Skin of body (tissue), 2 donors: ENCODE measurements around the gene ANKHD1. TPM values are rescaled to one million over a fixed set of nuclear protein-coding genes. Genes with fewer than 3 reads are reported as not detected.
"Not testable (repeated sequence)": the region's sequence is repeated elsewhere in the genome, so short reads cannot be mapped to it uniquely, and the experiment has no call there.

Experiments used
- DNase-seq: peaks from one replicate; lab custom pipeline; 2025; lab: John Stamatoyannopoulos, UW
- total RNA-seq: library from RNA; depleted of rRNA; stranded (reverse); fragments of >200 nt; gene quantifications from one replicate; pipeline ENCODE4 v1.2.3, GENCODE V29; 2014

ANKHD1 gene
- total RNA-seq, 1 donor from 2014 or later, result 132 TPM

DNA sequence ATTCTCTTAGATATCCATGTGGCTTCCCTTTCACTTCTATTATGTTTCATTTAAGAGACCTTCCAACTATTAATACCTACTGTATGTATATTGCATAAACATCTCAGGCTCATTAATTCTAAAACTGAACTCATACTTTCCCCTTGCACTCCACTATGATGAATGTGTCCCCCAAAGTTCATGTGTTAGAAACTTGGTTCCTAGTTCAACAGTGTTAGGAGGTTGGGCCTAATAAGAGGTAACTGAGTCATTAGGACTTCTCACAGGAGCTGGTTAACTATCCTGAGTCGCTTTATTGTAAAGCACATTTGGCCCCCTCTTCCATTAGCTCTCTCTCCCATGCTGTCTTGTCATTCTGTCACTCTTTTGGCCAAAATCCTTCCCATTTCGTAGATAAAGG, 22.0 kb downstream of the ANKHD1 start:
- no peak for DNase-seq

DNA sequence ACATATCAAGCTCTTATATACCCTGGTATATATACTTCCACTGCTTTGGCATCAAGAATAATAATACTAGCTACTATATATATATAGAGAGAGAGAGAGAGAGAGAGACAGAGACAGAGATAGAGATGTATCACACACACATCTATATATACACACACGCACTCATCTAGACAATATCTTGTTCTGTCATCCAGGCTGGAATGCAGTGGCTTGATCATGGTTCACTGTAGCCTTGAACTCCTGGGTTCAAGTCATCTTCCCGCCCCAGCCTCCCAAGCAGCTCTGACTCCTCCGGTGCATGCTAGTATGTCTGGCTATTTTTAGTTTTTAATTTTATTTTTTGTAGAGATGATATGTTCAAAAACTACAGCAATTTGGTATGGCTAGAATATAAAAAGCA, 22.5 kb downstream of the ANKHD1 start:
- no peak for DNase-seq

DNA sequence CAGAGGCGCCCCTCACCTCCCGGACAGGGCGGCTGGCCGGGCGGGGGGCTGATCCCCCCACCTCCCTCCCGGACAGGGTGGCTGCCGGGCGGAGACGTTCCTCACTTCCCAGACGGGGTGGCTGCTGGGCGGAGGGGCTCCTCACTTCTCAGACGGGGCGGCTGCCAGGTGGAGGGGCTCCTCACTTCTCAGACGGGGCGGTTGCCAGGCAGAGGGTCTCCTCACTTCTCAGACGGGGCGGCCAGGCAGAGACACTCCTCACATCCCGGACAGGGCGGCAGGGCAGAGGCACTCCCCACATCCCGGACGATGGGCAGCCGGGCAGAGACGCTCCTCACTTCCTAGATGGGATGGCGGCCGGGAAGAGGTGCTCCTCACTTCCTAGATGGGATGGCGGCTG, 26.1 kb downstream of the ANKHD1 start:
- not testable (repeated sequence) for DNase-seq

DNA sequence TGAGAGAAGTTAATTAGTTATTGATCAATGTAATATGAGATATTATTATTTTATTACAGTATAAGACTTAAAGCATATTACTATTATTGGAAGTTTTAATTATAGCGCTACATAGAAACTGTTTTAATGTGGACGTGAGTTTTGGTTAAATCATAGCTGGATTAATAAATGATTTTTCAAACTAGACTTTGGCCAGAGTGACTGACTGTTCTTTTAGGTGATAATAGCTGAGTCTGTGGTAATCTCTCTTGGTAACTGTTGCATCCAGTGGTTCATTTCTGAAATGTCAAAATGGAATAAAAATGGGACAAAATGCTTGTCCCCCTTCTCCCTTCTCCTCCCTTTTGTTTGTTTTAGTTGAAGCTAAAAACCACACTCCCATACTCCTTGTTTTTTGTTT, 28.1 kb downstream of the ANKHD1 start:
- DNase-seq, result no peak

DNA sequence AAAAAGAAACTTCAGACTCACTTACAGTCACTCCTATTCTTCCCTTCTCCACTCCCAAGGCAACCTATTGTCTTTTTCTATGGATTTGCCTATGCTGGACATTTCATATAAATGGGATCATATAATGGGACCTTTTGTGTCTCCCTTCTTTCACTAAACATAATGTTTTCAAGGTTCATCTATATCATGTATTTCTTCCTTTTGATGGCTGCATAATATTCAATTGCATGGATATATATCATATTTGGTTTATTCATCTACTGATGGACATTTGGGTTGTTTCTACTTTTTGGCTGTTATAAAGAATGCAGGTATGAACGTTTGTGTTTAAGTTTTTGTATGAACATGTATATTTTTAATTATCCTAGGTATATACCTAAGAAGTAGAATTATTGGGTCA, 30.6 kb downstream of the ANKHD1 start:
- no peak for DNase-seq

DNA sequence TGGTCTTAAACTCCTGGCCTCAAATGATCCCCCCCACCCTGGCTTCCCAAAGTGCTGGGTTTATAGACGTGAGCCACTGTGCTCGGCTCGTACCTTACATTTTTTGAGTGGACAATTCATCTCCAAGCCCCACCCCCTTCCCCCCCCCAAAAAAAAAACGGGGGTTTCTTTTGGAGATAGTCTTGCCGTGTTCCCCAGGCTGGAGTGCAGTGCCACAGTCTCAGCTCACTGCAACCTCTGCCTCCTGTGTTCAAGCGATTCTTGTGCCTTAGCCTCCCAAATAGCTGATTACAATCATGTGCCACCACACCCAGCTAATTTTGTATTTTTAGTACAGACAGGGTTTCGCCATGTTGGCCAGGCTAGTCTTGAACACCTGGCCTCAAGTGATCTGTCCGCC, 31.3 kb downstream of the ANKHD1 start:
- no peak for DNase-seq

DNA sequence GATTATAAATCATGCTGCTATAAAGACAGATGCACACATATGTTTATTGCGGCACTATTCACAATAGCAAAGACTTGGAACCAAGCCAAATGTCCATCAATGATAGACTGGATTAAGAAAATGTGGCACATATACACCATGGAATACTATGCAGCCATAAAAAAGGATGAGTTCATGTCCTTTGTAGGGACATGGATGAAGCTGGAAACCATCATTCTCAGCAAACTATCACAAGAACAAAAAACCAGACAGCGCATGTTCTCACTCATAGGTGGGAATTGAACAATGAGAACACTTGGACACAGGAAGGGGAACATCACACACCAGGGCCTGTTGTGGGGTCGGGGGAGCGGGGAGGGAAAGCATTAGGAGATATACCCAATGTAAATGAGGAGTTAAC, 55.7 kb downstream of the ANKHD1 start:
- not testable (repeated sequence) for DNase-seq

DNA sequence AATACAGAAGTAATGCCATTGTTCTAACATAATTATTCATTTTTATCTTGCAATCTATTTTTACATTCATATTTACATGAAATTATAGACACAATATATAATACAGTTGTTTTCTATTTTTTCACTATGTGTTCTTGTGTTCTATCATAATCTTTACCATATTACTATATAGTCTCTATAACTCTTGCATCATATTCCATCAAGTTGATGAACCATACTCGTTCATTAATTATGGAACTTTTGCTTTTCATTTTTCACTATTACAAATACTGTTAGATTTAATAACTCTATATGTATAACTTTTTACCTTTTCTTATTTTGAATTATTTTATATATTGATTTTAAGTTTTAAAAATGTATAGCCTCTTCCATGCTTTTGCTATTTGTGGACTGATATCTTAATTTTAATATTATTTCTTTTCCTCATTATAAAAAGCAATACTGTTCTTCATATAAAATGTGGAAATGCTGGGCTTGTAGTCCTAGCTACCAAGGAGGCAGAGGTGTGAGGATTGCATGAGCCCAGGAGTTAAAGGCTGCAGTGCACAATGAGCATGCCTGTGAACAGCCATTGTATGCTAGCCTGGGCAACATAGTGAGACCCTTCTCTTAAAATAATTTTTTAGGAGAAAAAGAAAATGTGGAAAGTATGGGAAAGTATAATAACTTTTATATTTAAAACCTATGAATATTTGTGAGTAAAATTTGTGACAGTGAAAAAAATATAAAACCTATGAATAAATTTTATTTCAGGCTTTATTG, 65.5 kb downstream of the ANKHD1 start:
- DNase-seq, result no peak

DNA sequence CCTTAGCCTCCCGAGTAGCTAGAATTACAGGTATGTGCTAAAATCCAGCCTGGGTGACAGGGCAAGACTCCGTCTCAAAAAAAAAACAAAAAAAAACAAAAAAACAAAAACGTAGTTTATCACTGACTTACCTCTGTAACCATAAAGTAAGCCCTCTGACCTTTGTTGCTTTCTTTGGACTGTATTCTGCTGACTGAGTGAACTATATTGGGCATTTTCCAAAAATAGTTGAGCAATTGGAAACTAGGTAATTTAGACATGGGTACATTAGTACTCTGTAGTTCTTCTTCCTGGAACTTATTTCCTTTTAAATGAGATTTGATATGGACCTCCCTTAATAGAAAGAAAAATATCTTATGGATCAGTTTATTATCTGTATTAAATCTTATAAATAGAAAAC, 66.6 kb downstream of the ANKHD1 start:
- DNase-seq, result no peak

DNA sequence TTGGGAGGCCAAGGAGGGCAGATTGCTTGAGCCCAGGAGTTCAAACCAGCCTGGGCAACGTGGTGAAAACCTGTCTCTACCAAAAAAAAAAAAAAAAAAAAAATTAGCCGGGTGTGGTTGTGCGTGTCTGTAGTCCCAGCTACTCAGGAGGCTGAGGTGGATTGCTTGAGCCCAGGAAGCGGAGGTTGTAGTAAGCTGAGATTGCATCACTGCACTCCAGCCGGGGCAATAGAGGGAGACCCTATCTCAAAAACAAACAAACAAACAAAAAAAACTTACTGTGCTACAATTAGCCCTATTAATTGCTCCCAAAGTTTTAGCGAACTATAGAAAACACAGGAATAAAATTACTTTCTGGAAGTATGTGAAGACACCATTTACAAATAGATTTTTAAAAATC, 67.6 kb downstream of the ANKHD1 start:
- no peak for DNase-seq

DNA sequence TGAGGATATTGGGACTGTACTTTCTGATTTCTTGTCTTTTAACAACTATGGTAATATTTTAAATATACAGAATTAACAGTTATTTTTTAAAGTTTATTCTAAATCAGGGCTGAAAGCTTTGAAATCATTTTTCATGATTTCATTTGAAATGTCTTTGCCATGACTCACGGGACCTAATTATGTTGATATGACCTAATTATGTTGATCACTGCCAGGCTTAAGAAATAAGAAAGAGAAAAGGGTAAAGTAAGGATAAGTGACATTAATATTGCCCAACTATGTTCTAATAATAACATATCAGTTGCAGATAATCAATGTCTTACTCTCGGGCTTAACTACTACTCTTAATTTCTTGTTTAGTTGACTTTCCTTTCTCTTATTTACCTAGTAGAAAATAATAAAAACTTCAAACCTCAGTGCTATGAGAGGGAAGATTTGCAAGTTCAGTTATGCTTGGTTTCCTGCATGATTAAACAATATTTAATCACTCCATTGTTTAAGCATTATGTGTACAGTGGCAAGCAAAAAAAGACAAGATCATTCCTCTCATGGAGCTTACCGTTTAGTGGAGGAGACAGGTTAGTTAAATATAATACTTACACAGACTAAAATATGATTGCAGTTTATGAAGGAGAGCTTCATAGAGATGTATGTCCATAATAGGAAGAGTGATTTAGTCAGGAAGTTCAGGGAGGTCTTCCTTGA, 78.8 kb downstream of the ANKHD1 start:
- DNase-seq, result no peak

DNA sequence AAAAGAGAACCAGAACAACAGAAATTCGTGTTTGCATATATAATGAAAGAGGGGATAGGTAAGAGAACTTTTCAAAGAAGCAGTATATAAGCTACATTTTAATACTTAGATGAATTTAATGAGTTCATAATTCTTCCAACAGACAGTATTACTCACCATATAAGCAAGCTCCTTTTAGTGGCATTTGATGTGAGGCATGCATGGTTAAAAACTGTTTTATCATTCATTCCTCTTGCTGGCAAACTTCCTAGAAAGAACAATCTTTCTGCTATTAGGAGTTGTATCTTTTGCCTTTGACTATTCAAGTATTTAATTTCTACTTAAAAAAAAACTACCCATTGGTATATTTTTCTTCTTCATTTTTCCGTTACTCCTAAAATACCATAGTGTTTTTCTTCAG, 80.1 kb downstream of the ANKHD1 start:
- DNase-seq, result no peak

DNA sequence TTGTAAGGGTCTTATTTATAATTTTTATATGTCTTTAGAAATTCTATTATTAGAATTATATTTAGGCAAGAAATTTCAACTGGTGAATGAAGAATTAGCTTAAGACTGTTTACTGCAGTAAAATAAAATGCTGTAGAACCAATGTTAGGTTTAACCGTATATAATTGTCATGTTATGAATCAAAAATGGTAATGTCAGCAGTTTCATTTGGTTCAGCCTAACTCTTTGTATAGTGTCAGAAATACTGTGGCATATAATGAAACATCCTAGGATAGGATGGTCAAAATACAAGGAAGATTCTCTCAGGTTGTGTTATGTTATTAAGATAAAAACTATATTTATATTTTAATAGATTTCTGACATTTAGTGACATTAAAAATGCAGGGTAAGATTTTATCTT, 81.4 kb downstream of the ANKHD1 start:
- DNase-seq, result no peak

DNA sequence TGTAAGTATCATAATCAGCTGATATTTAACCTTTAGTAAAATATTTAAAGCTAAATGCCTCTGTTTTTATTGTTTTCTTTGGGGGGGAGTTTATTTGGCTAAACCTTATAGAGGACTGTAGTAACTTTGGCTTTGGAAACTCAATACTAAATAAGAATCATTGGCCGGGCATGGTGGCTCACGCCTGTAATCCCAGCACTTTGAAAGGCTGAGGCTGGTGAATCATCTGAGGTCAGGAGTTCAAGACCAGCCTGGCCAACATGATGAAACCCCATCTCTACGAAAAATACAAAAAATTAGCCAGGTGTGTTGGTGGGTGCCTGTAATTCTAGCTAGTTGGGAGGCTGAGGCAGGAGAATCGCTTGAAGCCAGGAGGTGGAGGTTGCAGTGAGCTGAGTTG, 86.5 kb downstream of the ANKHD1 start:
- DNase-seq, result not testable (repeated sequence)

DNA sequence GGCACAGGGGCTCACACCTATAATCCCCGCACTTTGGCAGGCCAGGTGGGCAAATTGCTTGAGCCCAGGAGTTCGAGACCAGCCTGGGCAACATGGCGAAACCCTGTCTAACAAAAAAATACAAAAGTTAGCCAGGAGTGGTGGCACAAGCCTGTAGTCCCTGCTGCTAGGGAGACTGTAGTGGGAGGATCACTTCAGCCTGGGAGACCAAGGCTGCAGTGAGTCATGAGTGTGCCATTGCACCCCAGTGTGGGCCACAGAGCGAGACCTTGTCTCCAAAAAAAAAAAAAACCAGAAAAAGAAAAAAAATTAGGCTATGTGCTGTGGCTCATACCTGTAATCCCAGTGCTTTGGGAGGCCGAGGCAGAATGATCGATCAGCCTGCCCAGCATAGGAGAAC, 87.3 kb downstream of the ANKHD1 start:
- DNase-seq, result no peak

DNA sequence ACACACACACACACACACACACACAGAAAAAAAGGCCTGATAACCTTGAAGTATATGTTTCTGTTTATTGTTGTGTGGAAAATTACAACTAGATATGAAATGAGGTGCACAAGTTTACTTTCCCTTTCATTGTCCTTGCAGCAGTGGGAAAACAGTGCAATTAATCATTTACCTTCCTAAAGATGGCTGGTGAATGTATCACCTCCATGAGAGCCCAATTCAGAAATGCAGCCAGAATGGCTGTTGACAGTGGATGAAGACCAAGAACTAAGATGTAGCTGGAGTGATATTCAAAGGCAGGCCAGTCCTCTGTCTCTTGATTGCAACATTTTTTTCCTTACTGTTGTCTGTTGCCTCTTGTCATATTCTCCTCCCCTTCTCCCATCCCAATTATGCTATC, 96.3 kb downstream of the ANKHD1 start:
- no peak for DNase-seq

DNA sequence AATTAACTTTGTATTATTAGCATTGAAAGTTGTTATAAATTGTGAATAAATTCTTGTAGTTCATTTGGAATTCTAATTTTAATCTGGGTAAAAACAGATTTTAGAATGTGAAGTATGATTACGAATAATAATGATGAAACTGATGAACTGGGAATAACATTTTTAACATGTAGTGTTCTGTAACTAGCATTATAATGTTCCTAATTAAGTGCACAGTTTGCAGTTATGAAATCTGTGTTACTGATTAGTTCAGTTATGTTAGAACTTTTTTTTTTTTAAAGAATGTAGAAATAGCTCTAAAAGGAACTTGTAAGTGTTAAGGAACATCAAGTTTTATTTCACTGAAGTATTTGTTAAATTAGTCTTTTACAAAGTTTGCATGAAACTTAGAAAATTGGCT, 97.0 kb downstream of the ANKHD1 start:
- no peak for DNase-seq

DNA sequence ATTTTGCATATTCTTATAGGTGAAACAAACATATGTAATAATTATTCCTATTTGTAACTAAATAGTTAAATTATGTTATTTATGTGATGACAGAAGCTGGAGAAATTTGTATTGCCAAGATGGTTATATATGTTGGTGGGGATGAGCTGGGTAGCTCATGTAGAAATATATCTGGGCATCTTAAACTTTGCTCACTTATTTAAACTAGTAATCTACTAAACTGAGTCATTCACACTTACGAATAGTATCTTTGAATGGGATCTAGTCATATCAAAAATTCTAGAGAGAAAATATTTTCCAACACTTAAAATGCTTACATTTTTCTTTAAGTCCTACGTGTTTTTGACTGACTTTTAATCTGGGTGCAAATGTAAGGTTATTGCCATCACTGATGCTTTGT, 101.2 kb downstream of the ANKHD1 start:
- no peak for DNase-seq

DNA sequence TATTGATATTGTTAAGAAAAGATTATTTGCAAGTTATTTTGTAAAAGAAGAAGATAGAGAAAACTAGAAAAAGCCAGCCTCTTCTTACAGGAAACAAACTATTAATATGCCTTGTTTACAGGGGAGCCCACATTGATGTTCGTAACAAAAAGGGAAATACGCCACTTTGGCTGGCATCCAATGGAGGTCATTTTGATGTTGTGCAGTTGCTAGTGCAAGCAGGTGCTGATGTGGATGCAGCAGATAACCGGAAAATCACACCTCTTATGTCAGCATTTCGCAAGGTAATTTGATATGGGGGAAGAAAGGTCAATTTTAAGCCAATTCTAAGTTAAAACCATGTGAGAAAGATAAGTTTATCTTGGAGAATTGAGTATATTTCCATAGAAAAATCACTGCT, 108.3 kb downstream of the ANKHD1 start:
- no peak for DNase-seq

DNA sequence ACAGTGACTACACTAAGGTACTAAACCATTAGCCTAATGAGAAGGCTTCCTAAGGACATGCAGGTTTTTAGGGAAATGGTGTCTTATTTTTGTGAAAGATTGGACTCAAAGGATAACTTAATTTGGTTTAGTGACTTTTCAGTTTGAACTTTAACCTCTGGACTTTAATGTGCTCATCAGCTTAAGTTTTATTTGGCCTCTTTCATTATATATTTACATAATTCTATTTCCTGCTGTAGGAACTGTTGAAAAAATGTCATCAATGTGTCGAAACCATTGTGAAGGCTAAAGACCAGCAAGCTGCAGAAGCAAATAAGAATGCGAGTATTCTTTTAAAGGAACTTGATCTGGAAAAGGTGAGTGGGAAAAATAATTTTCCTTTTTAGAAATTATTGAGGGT, 111.5 kb downstream of the ANKHD1 start:
- no peak for DNase-seq

DNA sequence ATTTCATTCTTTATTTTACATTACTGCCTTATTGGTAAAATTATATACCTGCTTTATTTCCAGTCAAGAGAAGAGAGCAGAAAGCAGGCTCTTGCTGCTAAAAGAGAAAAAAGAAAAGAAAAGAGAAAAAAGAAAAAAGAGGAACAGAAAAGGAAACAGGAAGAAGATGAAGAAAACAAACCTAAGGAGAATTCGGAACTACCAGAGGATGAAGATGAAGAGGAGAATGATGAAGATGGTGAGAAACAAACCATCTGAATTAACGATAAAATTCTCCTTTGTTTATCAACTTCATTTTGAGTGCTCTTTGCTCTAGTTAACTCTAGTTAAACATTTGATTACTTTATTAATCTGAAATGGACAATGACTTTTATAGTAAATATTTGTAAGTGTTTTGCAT, 122.4 kb downstream of the ANKHD1 start:
- DNase-seq, result no peak

DNA sequence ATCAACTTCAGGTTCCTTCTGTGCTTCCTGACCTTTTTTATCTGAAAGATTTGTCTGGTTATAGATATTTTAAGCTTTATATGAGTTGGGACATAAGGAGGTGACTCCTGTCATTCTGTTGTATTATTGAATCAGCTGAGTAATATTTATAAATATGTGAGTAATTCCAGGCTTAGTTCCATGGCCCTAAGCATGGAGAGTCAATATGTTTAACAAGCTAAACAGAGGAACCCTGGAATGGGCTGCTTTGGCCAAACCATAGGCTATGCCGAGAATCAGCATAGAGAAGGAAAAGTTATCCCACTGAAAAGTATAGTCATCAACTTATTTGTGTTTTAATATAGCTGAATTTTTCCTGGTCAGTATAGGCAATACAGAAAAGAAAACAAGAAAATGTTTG, 138.6 kb downstream of the ANKHD1 start:
- DNase-seq, result no peak

DNA sequence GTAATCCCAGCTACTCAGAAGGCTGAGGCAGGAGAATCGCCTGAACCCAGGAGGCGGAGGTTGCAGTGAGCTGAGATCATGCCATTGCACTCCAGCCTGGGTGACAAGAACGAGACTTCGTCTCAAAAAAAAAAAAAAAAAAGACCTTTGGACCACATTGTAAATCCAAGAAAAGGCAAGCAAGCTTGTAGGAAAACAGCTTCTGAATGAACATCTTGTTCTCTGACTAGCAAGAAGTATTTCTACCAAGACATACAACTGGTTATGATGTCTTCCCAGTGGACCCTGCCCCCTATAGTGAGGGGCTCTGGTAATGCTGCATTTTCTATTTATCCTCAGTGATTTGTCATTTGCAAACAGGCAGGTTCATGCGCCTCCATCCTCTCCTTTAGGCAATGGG, 141.3 kb downstream of the ANKHD1 start:
- DNase-seq, result no peak
